Motor neuron (in vitro differentiated cells): ENCODE data around the gene MUC5B. TPM values are rescaled to one million over a fixed set of nuclear protein-coding genes. Genes with fewer than 3 reads are reported as not detected.
"Not testable (repeated sequence)": the region's sequence is repeated elsewhere in the genome, so short reads cannot be mapped to it uniquely, and the experiment has no call there.

Source experiments
- ATAC-seq, 8 experiments: fragments of 200-7000 bp; cut with Tn5 transposase; replicated peaks in 6 of 8; 2 replicates each; pipeline ENCODE4 v1.8.0; 2021; ENCODE audit warnings: mild to moderate bottlenecking in 8 of 8, moderate library complexity in 8 of 8
- H3K27ac ChIP-seq, 2 donors: fragments of 250-450 bp; sonication (Bioruptor Pico); 2 replicates each; pipeline ENCODE4 v1.9.0; 2021; ENCODE audit warnings: antibody characterized with exemption in 2 of 2, mild to moderate bottlenecking in 2 of 2, moderate library complexity in 1 of 2
- H3K4me1 ChIP-seq, 2 donors: fragments of 250-450 bp; sonication (Bioruptor Pico); replicated peaks in 1 of 2; 2 replicates each; pipeline ENCODE4 v1.6.1; 2021; ENCODE audit warnings: antibody characterized with exemption in 2 of 2, mild to moderate bottlenecking in 2 of 2, moderate library complexity in 1 of 2
- H3K4me3 ChIP-seq, 5 donors: fragments of 250-450 bp; sonication (Bioruptor Pico); 2 replicates each; pipeline ENCODE4 v1.9.0; 2021; ENCODE audit warnings: antibody characterized with exemption in 5 of 5, mild to moderate bottlenecking in 5 of 5, moderate library complexity in 4 of 5
- WGBS, 10 experiments: fragments of 450-650 bp; shearing (Covaris generic); methylation state at CpG; one replicate each; pipeline ENCODE4 v1.0.0; 2022; 5-methylcytosine and 5-hydroxymethylcytosine counted together
- in situ Hi-C, 9 experiments: fragments of 400-800 bp; cut with MboI; loops; one replicate each; pipeline ENCODE4 v1.15.0; 2021; ENCODE audit warnings: low sequenced_read_pairs in 9 of 9, low pct_unique_long_range_greater_than_20kb in 2 of 9; ENCODE audit not compliant: unreplicated experiment in 9 of 9
- total RNA-seq, 8 experiments: library from RNA; unstranded; fragments of 300-600 nt; gene quantifications; 2 replicates each; pipeline versions ENCODE4 v1.2.3 to v1.2.4, GENCODE V29; 2022

Gene MUC5B
- total RNA-seq, 8 experiments from 2014 or later: under 0.01 to 4.7 (median 0.85) TPM

- no peak for ATAC-seq
- no peak overlapping the region for H3K4me3 ChIP-seq
- no peaks in the 10 kb centered on the region for H3K4me1 ChIP-seq
- H3K27ac ChIP-seq: no peak overlapping the region
- WGBS, 10 experiments: 70 to 85% methylated on average over 2 to 4 of the region's 39 CpGs; no CpG with 5 or more reads in 8 of the 10 experiments
- in situ Hi-C loops: loop anchor here in 4 of 9 experiments (25.0 kb wide), 1 partner anchor 304 kb away; no protein-coding TSS in a partner anchor
Measured at GRCh38 chr11:1208394-1209261, 14.2 kb upstream of the MUC5B start.

DNA sequence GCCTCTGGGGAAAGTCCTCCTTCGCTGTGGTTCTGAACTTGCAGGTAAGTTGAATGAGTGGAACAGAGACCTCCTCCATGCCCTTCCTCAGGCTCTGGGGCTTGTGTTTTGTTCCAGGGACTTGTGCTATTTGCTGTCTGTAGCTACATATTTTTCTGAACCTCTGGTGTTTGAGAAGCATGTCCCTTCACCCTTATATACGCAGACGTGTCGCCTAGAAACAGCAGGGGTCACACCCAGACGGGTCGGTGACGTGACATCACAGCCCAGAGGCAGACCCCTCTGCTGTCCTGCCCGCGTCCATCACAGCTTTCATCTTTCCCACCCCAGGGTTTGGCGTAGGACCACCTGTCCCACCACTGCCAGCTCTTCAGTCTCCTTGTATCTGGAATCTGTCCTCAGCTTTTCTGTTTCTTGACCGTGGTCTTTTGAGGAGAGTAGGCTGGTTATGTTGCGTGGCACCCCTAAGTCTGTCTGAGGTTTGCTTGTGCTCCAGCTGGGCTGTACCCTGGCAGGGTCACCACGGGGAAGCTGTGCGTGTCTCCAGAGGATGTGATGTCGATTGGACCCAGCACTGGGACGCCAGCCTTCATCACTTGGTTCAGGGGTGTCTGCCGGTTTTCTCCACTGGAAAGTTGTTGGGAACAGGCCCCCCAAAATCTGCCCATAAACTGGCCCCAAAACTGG is 13.4 kb upstream of the MUC5B start:
- 60 to 100% (median 71%) methylated on average over 1 to 13 of the region's 17 CpGs; no CpG with 5 or more reads in 5 of the 10 experiments for WGBS, 10 experiments
- Histone ChIP-seq H3K27ac (no peak overlapping the region), H3K4me1 (no peaks in the 10 kb centered on the region), H3K4me3 (no peak overlapping the region)
- in situ Hi-C loops: loop anchor here in 4 of 9 experiments (25.0 kb wide), 1 partner anchor 303 kb away; no protein-coding TSS in a partner anchor
- ATAC-seq: no peak

GRCh38 chr11:1211838-1212237 is 11.0 kb upstream of the MUC5B start:
- in situ Hi-C loops: loop anchor here in 4 of 9 experiments (25.0 kb wide), 1 partner anchor 300 kb away; no protein-coding TSS in a partner anchor
- no peaks in the 10 kb centered on the region for H3K4me1 ChIP-seq
- no peak overlapping the region for H3K27ac ChIP-seq
- 0 to 69% (median 50%) methylated on average over 1 to 2 of the region's 2 CpGs; no CpG with 5 or more reads in 1 of the 10 experiments for WGBS, 10 experiments
- no peak for ATAC-seq
- H3K4me3 ChIP-seq: no peak overlapping the region

DNA sequence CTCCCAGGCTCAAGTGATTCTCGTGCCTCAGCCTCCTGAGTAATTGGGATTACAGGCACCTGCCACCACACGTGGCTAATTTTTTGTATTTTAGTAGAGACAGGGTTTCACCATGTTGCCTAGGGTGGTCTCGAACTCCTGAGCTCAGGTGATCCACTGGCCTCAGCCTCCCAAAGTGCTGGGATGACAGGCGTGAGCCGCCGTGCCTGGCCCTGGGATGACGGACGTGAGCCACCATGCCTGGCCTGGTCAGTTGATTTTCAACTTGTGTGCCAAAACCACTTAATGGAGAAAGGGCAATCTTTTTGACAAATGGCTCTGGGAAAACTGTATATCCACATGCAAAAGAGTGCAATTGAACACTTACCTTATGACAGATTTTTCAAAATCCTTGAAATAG is 7.0 kb upstream of the MUC5B start:
- in situ Hi-C loops: loop anchor here in 4 of 9 experiments (25.0 kb wide), 1 partner anchor 296 kb away; no protein-coding TSS in a partner anchor
- not testable (repeated sequence) for H3K4me3 ChIP-seq, ATAC-seq, H3K27ac ChIP-seq, H3K4me1 ChIP-seq
- 0 to 90% (median 56%) methylated on average over 1 to 7 of the region's 8 CpGs; no CpG with 5 or more reads in 5 of the 10 experiments for WGBS, 10 experiments

GRCh38 chr11:1217151-1217550 is 5.7 kb upstream of the MUC5B start:
- in situ Hi-C loops: loop anchor here in 4 of 9 experiments (25.0 kb wide), 1 partner anchor 295 kb away; no protein-coding TSS in a partner anchor
- Histone ChIP-seq H3K4me3 (no peak overlapping the region), H3K27ac (no peak overlapping the region), H3K4me1 (no peaks in the 10 kb centered on the region)
- ATAC-seq: no peak
- WGBS, 10 experiments: 53 to 94% (median 82%) methylated on average over 2 to 11 of the region's 17 CpGs; no CpG with 5 or more reads in 2 of the 10 experiments

- WGBS, 10 experiments: 40 to 100% methylated on average over 1 to 4 of the region's 15 CpGs; no CpG with 5 or more reads in 8 of the 10 experiments
- ATAC-seq: no peak
- in situ Hi-C loops: loop anchor here in 4 of 9 experiments (25.0 kb wide), 1 partner anchor 294 kb away; no protein-coding TSS in a partner anchor
- Histone ChIP-seq H3K4me3 (no peak overlapping the region), H3K27ac (no peak overlapping the region), H3K4me1 (no peaks in the 10 kb centered on the region)
Measured at GRCh38 chr11:1218256-1218787, 4.5 kb upstream of the MUC5B start.

DNA sequence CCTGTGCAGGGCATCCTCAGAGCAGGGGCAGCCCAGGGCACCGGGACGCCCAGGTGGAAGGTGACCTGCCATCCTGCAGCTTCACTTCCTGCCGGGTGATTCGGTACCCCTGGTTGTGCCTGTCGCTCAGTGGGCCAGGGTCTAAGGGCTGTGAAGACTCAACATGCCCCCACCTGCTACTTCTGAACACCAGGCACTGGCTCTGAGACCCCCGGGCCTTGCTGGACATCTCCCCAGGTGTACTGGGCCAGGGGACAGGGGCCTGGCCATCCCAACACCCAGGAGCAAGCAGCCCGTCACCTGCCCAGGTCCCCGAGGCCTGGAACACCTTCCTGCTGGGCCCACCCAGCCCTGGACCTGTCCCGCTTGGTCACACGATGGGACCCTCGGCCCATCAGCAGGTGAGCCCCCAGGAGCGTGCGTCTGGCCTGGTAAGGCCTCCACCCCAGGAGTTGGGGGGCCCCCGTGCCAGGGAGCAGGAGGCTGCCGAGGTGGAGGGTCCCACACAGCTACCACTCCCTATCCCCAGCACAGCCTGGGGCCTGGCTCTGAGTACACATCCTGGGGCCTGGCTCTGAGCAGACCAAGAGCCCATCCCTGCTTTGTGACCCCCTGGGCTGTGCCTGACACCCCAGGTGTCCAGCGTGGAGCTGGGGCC is 3.9 kb upstream of the MUC5B start:
- ATAC-seq: no peak
- H3K4me3 ChIP-seq: no peak overlapping the region
- H3K27ac ChIP-seq: no peak overlapping the region
- H3K4me1 ChIP-seq: peaks cover 0 to 3% of the 10 kb centered on the region in 2 donors
- in situ Hi-C loops: loop anchor here in 4 of 9 experiments (25.0 kb wide), 1 partner anchor 293 kb away; no protein-coding TSS in a partner anchor
- 54% methylated on average over 9 of the region's 16 CpGs; no CpG with 5 or more reads in 9 of the 10 experiments for WGBS, 10 experiments

DNA sequence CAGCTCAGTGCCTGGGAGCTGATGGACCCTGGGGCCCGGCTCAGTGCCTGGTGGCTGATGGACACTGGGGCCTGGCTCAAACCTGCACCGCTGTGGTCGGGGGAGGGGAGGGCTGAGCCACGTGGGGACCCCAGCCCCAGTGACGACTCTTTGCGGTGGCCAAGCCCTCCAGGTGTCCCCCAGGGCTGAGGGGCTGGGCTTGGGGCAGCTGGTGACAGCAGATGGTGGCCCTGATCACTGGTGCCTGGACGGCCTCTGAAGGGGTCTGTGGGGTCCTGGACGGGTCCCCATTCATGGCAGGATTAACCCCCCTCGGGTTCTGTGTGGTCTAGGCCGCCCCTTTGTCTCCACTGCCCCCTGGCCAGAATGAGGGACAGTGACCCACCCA is 3.4 kb upstream of the MUC5B start:
- peak in 2 of 8 experiments; percentile 14 to 17 for ATAC-seq
- no peak overlapping the region for H3K4me3 ChIP-seq
- H3K27ac ChIP-seq: no peak overlapping the region
- H3K4me1 ChIP-seq: peaks cover 0 to 5% of the 10 kb centered on the region in 2 donors
- in situ Hi-C loops: loop anchor here in 4 of 9 experiments (25.0 kb wide), 1 partner anchor 293 kb away; no protein-coding TSS in a partner anchor
- WGBS, 10 experiments: 0 to 80% (median 57%) methylated on average over 1 of the region's 10 CpGs; no CpG with 5 or more reads in 6 of the 10 experiments

DNA sequence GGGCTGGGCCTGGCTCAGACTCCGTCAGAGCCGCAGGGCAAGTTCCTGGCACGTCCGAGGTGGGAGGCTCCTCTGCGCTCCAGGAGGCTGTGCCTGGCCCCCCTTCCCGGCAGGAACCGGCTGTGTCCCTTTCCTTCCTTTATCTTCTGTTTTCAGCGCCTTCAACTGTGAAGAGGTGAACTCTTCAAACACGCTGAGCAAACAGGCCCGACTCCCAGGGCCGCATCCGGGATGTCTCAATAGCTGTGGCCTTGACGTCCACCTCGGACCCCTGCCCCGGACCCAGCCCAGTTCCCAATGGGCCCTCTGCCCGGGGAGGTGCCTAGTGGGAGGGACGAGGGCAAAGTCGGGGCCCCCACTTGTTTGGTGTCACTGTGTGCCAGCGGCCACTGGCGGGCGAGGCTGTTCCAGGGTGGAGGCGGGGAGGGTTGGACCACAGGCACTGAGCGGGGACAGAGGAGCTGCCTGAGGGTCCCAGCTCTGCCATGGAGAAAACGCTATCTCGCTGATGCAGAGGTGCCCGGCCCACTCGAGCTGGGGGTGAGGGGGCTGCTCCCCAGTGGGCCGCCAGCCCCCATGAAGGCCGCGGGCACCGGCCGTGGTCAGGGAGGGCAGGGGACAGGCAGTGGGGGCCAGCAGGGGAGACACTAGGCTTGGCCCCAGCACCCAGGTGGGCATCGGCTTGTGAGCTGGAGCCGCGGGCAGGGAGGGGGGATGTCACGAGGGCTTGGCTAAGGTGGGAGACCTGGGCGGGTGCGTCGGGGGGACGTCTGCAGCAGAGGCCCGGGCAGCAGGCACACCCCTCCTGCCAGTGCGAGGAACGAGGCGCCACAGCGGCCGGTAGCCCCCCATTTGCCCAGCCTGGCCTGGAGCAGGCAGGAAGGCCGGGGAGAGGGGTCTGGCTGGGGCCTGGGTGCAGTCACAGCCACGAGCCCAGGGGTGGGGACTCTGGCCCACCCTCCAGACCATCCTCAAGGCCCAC is 2.7 kb upstream of the MUC5B start:
- in situ Hi-C loops: loop anchor here in 4 of 9 experiments (25.0 kb wide), 1 partner anchor 292 kb away; no protein-coding TSS in a partner anchor
- 15 to 87% (median 40%) methylated on average over 2 to 6 of the region's 48 CpGs; no CpG with 5 or more reads in 5 of the 10 experiments for WGBS, 10 experiments
- Histone ChIP-seq H3K27ac (no peak overlapping the region), H3K4me1 (peaks cover 0 to 5% of the 10 kb centered on the region in 2 donors), H3K4me3 (no peak overlapping the region)
- ATAC-seq: peak; percentile 32 to 84 (median 59)

GRCh38 chr11:1220941-1221721 is 1.7 kb upstream of the MUC5B start:
- peaks cover 0 to 5% of the 10 kb centered on the region in 2 donors for H3K4me1 ChIP-seq
- H3K27ac ChIP-seq: no peak overlapping the region
- in situ Hi-C loops: loop anchor here in 4 of 9 experiments (25.0 kb wide), 1 partner anchor 291 kb away; no protein-coding TSS in a partner anchor
- 14 to 87% (median 53%) methylated on average over 1 to 10 of the region's 28 CpGs; no CpG with 5 or more reads in 6 of the 10 experiments for WGBS, 10 experiments
- no peak for ATAC-seq
- H3K4me3 ChIP-seq: no peak overlapping the region
